GM12872 (cell line): ENCODE results near the gene SERPINA12.

ENCODE experiments used
- CTCF ChIP-seq: IDR thresholded peaks from 3 replicates; pipeline ENCODE4 v1.5.1; 2011; ENCODE audit warnings: low read depth, mild to moderate bottlenecking, low read length, moderate library complexity; ENCODE audit not compliant: insufficient read depth

The SERPINA12 gene

GRCh38 chr14:94458558-94459205 lies 50.6 kb downstream of the SERPINA12 start:
- TF ChIP-seq CTCF = no peak

- no peak for TF ChIP-seq CTCF
Measured at GRCh38 chr14:94458096-94458495, 51.2 kb downstream of the SERPINA12 start.

- TF ChIP-seq CTCF = no peak
Measured at GRCh38 chr14:94455928-94456327, 53.3 kb downstream of the SERPINA12 start.

- TF ChIP-seq CTCF = no peak
Measured at GRCh38 chr14:94451826-94452225, 57.4 kb downstream of the SERPINA12 start.

- TF ChIP-seq CTCF = no peak
Measured at GRCh38 chr14:94451091-94451771, 58.0 kb downstream of the SERPINA12 start.

GRCh38 chr14:94450722-94451090 lies 58.6 kb downstream of the SERPINA12 start:
- TF ChIP-seq CTCF = no peak

GRCh38 chr14:94449930-94450329 lies 59.3 kb downstream of the SERPINA12 start:
- TF ChIP-seq CTCF = no peak
